Measurements from ENCODE around the gene GGT5.
"Not testable (repeated sequence)": the region's sequence is repeated elsewhere in the genome, so short reads cannot be mapped to it uniquely, and the experiment has no call there.

GGT5 gene

DNA sequence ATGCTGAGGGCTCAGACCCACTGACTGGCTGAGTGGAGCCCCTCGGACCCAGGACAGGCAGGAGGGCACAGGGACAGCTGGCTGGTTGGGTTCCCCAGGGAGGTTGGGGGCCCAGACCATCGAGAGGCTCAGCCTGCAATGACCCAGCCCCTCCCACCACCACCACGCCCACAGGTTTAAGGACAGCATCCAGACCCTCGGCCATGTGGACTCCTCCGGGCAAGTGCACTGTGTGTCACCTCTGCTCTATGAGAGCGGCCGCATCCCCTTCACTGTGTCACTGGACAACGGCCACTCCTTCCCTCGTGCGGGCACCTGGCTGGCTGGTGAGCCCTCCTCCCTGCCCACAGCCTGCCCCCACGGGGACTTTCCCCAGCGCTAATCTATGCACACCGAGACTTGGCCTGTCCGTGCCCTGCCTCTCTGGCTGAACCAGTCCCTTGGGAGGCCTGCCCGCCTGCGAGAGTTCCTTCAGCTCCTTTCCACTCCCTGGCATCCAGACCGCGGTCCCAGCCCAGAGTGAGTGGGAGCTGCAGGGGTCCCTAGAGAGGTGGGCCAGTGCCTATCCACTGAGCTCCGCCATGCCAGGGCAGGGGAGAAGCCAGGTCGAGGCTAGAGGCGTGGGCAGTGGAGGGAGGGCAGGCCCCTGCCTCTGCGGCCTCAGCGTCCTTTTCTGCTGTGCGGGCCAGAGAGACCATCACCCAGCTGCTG is 61.4 kb downstream of the GGT5 start:
- Histone ChIP-seq H3K27me3 (ENCODE audit: insufficient read depth, low read length) (no peaks in the 10 kb centered on the region), H3K27ac (ENCODE audit: low read length) (no peak overlapping the region), H3K9me3 (ENCODE audit: insufficient read depth, low read depth, low read length) (no peaks in the 10 kb centered on the region), H3K9ac (ENCODE audit: low read depth, low read length) (no peak overlapping the region), H3K36me3 (ENCODE audit: insufficient read depth, low read depth, low read length) (no peaks in the 10 kb centered on the region), H3K4me1 (ENCODE audit: insufficient read depth, low read length) (peaks cover 8% of the 10 kb centered on the region), H3K4me3 (ENCODE audit: low read length) (no peak overlapping the region)

DNA sequence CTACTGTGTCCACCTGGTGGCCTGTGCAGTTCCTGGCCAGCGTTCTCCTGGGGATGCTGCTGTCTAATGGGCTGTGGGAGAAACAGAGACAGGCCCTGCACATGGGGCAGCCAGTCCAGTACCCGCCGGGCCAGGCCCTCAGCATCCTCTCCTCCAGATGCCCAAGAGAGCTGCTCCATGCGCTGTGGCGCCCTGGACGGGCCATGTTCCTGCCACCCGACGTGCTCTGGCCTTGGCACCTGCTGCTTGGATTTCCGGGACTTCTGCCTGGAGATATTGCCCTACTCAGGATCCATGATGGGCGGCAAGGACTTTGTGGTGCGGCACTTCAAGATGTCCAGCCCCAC is 62.0 kb downstream of the GGT5 start:
- H3K4me1 ChIP-seq (ENCODE audit: insufficient read depth, low read length); H3K9me3 ChIP-seq (ENCODE audit: insufficient read depth, low read depth, low read length): not testable (repeated sequence)

DNA sequence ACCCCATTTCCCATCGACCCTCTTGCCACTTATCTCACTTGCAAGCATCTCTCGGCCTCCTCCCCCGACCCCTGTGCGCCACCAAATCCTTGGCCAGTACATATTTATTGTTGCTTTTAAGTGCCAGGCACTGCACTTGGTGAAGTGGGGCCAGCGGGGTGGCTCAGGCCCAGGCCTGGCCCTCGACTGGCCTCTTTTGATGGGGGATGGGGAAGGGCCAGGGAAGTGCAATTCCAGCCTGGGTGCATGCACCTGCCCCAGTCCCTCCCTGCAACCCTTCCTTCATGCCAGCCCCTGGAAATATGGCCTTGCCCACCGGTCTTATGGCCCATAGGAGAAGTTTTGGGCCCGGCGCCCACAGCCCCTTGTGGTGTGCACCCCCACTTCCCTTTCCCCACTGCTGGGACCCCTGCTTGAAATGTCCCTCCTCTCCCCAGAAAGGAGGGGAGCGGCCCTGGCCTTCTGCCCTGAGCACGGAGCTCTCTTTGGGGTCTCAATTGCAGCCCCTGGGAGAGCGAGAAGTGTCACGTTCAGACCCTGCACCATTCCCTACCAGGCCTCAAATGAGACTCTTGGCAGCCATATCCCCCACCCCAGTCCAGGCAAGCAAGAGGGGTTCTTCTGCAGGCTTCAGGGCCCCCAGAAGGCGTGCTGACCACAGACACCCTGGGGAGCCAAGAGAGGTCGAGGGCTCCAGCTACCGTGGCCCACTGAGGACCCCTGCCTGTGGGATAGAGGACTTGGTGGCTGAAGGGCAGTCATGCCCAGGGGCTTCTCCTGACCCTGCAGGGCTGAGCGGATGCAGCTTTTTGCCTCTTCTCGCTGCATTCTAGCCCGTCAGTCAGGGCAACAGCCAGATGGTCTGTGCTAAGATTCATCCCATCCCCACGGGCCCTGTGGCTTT is 62.6 kb downstream of the GGT5 start:
- Histone ChIP-seq H3K27ac (ENCODE audit: low read length) (no peak overlapping the region), H3K36me3 (ENCODE audit: insufficient read depth, low read depth, low read length) (no peaks in the 10 kb centered on the region), H3K4me3 (ENCODE audit: low read length) (no peak overlapping the region), H3K9ac (ENCODE audit: low read depth, low read length) (no peak overlapping the region), H3K9me3 (ENCODE audit: insufficient read depth, low read depth, low read length) (no peaks in the 10 kb centered on the region), H3K27me3 (ENCODE audit: insufficient read depth, low read length) (no peaks in the 10 kb centered on the region), H3K4me1 (ENCODE audit: insufficient read depth, low read length) (peaks cover 8% of the 10 kb centered on the region)

More for the DNA sequence above, 62.0 kb downstream of the GGT5 start:
- not testable (repeated sequence) for H3K36me3 ChIP-seq (ENCODE audit: insufficient read depth, low read depth, low read length); H3K9ac ChIP-seq (ENCODE audit: low read depth, low read length); H3K4me3 ChIP-seq (ENCODE audit: low read length); H3K27me3 ChIP-seq (ENCODE audit: insufficient read depth, low read length); H3K27ac ChIP-seq (ENCODE audit: low read length)

DNA sequence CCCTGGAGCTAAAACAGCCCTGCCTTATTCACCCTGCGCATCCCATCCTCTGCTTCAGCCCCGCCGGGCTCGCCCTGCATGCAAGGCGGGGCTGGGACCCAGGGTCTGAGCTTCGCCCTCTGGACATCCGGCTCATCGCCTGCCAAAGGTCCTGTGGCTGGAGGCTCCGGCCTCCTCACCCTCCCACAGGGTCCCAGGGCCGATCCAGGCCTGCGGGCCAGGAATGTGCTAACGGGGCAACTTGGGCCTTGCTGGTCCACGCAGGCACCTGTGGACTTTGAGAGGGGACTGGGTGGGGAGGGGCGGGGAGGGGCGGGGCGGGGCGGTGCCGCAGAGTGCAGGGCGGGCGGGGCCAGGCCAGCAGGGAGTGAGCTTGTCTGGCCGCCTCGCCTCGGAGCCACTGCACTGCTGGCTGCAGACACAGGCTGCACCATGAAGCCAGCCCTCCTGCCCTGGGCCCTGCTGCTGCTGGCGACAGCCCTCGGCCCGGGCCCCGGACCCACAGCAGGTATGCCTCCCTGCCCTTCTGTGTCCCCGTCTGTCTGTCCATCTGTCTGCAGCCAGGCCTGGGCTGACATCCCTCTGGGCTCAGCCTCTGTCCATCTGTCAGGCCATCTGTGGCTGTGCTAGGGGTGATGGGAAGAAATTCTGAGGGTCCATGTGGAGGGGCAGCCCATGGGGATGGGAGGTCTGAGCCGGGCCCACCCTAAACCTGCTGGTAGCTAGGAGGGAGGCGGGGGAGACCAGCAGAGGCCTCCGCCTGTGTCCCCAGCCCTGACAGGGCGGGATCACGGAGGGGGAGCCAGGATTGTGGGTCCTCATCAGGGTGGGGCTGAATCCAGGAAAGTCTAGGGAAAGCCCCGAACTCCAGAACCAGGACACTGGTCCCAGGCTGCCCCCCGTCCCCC is 63.5 kb downstream of the GGT5 start, which contains the start of gene SUSD2:
Gene SUSD2 (plus strand): TSS at position 400 of the 908 bp plus-strand sequence. CDS start 33 bp downstream, at position 433.
- H3K36me3 ChIP-seq (ENCODE audit: insufficient read depth, low read depth, low read length): no peaks in the 10 kb centered on the region
- peak within 1 kb of the TSS; percentile 33; the same call in 1 of the 2 replicates for H3K4me3 ChIP-seq (ENCODE audit: low read length)
- H3K9ac ChIP-seq (ENCODE audit: low read depth, low read length): no peak within 1 kb of the TSS
- H3K4me1 ChIP-seq (ENCODE audit: insufficient read depth, low read length): peaks cover 8% of the 10 kb centered on the region
- no peaks in the 10 kb centered on the region for H3K27me3 ChIP-seq (ENCODE audit: insufficient read depth, low read length)
- no peaks in the 10 kb centered on the region for H3K9me3 ChIP-seq (ENCODE audit: insufficient read depth, low read depth, low read length)
- no peak within 1 kb of the TSS for H3K27ac ChIP-seq (ENCODE audit: low read length)

DNA sequence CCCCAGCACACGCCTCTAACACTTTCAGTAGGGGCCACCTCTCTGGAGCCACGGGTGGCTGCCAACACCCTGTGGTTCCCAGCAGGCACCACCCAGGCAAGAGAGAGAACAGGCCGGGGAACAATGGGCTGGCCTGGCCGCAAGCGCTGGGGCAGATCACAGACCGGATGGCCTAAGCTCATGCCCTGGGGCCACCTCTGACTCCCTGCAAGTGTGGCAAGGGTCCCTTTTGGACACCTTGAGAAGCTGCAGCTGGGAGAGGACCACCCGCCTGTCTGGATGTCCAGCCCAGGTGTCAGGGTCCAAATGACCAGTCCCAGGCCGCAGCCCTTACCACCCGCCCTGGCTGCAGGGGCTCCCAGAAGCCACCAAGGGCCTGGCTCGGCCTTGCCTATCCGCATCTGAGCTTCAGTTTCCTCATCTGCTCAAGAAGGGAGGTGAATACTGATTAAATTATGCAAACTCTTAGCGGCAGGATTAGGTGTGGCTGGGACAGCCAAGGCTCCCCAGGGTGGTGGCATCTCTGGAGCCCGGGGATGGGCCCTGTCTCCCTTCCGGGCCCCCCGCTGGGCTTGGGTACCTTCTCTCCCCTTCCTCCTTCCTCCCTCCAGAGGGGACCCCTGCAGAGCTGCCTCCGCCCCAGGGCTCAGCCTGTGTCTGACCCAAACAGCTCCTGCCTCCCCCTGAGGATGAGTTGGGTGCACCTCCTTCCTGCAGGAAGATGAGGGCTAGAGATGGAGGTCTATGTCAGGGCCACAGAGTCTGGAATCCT is 64.4 kb downstream of the GGT5 start:
- no peak overlapping the region for H3K4me3 ChIP-seq (ENCODE audit: low read length)
- H3K27me3 ChIP-seq (ENCODE audit: insufficient read depth, low read length): no peaks in the 10 kb centered on the region
- H3K36me3 ChIP-seq (ENCODE audit: insufficient read depth, low read depth, low read length): 0 out of 2 replicates have a peak, but pooled peaks cover 5% of the 10 kb centered on the region
- H3K9me3 ChIP-seq (ENCODE audit: insufficient read depth, low read depth, low read length): no peaks in the 10 kb centered on the region
- H3K27ac ChIP-seq (ENCODE audit: low read length): no peak overlapping the region
- peaks cover 8% of the 10 kb centered on the region for H3K4me1 ChIP-seq (ENCODE audit: insufficient read depth, low read length)
- no peak overlapping the region for H3K9ac ChIP-seq (ENCODE audit: low read depth, low read length)

DNA sequence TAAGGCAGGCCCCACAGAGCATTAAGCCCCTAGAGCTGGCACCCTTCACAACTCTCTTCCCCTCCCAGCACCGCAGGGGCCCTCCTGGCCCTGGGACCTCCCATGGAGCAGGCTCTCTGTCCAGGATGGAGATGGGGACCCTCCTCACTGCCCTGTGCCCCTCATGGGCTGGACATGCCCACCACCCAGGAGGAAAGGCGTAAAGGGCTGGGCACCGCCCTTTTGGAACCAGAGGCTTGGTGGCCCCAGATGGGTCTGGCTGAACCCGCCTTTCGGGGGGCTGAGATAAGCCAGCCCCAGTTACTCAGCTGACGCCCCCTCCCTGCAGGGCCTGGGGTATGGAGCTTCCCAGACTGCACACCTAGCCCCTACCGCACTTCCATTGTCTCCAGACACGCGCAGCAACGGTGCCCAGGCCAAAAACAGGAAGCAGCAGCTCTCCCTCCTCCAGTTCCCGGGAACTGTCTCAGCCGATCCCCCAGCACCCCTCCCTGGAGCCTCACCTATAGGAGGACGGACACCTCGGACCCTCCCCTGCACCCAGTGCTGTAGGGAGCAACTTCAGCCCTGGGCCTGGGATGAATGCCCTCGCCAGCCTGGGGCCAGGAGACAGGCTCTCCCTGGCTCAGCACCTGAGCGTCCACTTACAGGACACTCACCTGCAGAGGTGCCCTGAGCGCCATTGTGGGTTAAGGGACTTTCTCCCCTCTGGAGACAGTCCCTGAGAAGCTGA is 65.2 kb downstream of the GGT5 start:
- H3K27ac ChIP-seq (ENCODE audit: low read length): no peak overlapping the region
- H3K9me3 ChIP-seq (ENCODE audit: insufficient read depth, low read depth, low read length): no peaks in the 10 kb centered on the region
- H3K9ac ChIP-seq (ENCODE audit: low read depth, low read length): no peak overlapping the region
- H3K4me1 ChIP-seq (ENCODE audit: insufficient read depth, low read length): peaks cover 8% of the 10 kb centered on the region
- no peaks in the 10 kb centered on the region for H3K27me3 ChIP-seq (ENCODE audit: insufficient read depth, low read length)
- H3K4me3 ChIP-seq (ENCODE audit: low read length): no peak overlapping the region
- 0 out of 2 replicates have a peak, but pooled peaks cover 6% of the 10 kb centered on the region for H3K36me3 ChIP-seq (ENCODE audit: insufficient read depth, low read depth, low read length)

DNA sequence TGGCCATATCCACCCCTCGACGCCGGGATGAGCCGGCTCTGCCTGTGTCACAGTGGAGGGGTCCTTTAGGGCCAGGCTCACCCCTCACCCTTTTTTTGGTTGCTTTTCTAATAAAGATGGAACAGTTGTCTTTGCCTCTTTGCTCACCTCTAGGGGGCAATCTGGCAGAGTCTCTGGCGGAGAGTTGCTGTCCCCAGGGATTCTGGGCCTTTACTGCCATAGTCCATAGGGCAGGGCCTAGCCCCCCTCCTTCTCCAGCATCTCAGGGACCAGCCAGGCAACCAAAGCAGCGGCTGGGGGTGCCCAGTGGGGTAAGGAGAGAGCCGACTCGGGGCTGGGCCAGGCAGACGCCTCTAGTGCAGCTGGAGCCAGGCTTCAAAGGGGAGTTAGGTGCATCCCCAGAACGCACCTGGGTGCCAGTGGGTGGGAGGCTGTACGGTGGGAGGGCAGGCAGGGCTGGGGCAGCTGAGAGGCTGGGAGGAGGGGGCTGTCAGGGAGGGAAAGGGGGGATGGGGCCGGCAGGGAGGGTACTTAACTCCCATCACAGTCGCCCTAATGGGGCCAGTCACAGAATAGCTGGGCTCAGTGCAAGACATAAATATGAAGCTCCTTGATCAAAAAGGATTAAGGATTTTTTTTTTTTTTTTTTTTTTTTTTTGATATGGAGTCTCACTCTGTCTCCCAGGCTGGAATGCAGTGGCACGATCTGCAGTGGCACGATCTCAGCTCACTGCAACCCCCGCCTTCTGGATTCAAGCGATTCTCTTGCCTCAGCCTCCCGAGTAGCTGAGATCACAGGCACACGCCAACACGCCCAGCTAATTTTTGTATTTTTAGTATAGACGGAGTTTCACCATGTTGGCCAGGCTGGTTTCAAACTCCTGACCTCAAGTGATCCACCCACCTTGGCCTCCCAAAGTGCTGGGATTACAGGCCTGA is 66.1 kb downstream of the GGT5 start:
- Histone ChIP-seq H3K27me3 (ENCODE audit: insufficient read depth, low read length) (no peaks in the 10 kb centered on the region), H3K27ac (ENCODE audit: low read length) (no peak overlapping the region), H3K4me3 (ENCODE audit: low read length) (no peak overlapping the region), H3K9ac (ENCODE audit: low read depth, low read length) (no peak overlapping the region), H3K9me3 (ENCODE audit: insufficient read depth, low read depth, low read length) (no peaks in the 10 kb centered on the region), H3K36me3 (ENCODE audit: insufficient read depth, low read depth, low read length) (peaks cover 6% of the 10 kb centered on the region; the same call in 1 of the 2 replicates), H3K4me1 (ENCODE audit: insufficient read depth, low read length) (peaks cover 8% of the 10 kb centered on the region)

DNA sequence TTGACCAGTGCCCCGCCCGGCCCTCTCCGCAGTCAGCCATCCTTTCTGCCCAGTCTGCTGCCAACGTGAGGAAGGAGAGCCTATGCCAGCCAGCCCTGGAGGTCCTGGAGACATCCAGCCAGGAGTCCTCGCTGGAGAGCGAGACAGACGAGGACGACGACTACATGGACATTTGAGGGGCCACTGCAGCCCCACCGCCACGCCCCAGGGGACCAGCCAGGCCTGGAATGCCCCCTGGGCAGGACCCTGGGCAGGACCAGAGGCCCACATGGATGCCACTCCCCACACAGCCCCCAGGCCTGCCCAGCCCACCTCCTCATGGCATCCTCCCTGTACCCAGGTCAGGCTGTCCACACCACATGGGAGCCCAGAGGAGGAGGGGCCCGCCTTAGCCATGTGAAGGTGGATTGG is 66.9 kb downstream of the GGT5 start:
- H3K27ac ChIP-seq (ENCODE audit: low read length): no peak overlapping the region
- no peaks in the 10 kb centered on the region for H3K9me3 ChIP-seq (ENCODE audit: insufficient read depth, low read depth, low read length)
- H3K36me3 ChIP-seq (ENCODE audit: insufficient read depth, low read depth, low read length): peaks cover 9% of the 10 kb centered on the region; the same call in 1 of the 2 replicates
- H3K9ac ChIP-seq (ENCODE audit: low read depth, low read length): no peak overlapping the region
- peaks cover 8% of the 10 kb centered on the region for H3K4me1 ChIP-seq (ENCODE audit: insufficient read depth, low read length)
- H3K4me3 ChIP-seq (ENCODE audit: low read length): no peak overlapping the region
- no peaks in the 10 kb centered on the region for H3K27me3 ChIP-seq (ENCODE audit: insufficient read depth, low read length)

DNA sequence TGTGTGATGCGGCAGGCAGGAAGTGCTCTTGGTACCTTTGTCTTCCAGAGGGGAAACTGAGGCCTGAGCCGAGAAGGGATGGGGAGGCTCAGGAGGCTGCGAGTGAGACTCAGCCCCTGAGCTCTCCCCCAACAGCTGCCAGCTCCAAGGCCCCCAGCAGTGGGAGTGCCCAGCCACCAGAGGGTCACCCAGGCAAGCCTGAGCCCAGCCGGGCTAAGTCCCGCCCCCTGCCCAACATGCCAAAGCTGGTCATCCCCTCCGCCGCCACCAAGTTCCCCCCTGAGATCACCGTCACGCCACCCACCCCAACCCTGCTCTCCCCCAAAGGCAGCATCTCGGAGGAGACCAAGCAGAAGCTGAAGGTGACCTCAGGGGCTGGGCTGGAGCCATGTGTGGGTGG is 67.4 kb downstream of the GGT5 start:
- H3K4me3 ChIP-seq (ENCODE audit: low read length): no peak overlapping the region
- no peak overlapping the region for H3K27ac ChIP-seq (ENCODE audit: low read length)
- no peaks in the 10 kb centered on the region for H3K9me3 ChIP-seq (ENCODE audit: insufficient read depth, low read depth, low read length)
- H3K4me1 ChIP-seq (ENCODE audit: insufficient read depth, low read length): peaks cover 8% of the 10 kb centered on the region
- H3K9ac ChIP-seq (ENCODE audit: low read depth, low read length): no peak overlapping the region
- H3K27me3 ChIP-seq (ENCODE audit: insufficient read depth, low read length): no peaks in the 10 kb centered on the region
- peaks cover 14% of the 10 kb centered on the region for H3K36me3 ChIP-seq (ENCODE audit: insufficient read depth, low read depth, low read length)

DNA sequence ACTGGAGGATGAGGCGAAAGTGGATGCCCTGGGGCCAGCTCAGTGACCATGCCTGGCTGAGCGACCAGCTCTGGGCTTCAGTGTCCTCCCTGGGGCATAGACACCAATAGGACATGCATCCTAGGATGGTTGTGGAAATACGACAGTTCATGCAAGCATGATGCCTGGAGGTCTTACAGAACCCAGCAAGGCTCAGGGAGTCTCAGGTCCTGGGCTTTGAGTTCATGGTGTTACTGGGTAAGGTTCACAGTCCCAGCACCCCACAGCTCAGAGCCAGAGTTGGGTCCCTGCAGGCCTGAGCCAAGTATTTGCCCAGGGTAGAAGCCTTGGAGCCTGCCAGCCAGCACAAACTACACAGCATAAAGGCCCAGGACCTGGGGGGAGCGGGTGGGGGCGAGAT is 67.8 kb downstream of the GGT5 start:
- H3K36me3 ChIP-seq (ENCODE audit: insufficient read depth, low read depth, low read length): peaks cover 19% of the 10 kb centered on the region
- no peak overlapping the region for H3K27ac ChIP-seq (ENCODE audit: low read length)
- no peak overlapping the region for H3K4me3 ChIP-seq (ENCODE audit: low read length)
- no peaks in the 10 kb centered on the region for H3K27me3 ChIP-seq (ENCODE audit: insufficient read depth, low read length)
- no peaks in the 10 kb centered on the region for H3K9me3 ChIP-seq (ENCODE audit: insufficient read depth, low read depth, low read length)
- H3K9ac ChIP-seq (ENCODE audit: low read depth, low read length): no peak overlapping the region
- peaks cover 8% of the 10 kb centered on the region for H3K4me1 ChIP-seq (ENCODE audit: insufficient read depth, low read length)
